SU-DHL-6 (cell line): Measurements from ENCODE around the gene CHN1.

Experiments
- H2AFZ ChIP-seq: fragments of 200-600 bp; sonication (generic); 2 replicates; pipeline ENCODE4 v1.6.1; 2014; ENCODE audit warnings: low read depth, mild to moderate bottlenecking, moderate library complexity, mixed read lengths, antibody characterized with exemption, low read length; ENCODE audit not compliant: severe bottlenecking
- H3F3A ChIP-seq: fragments of 200-600 bp; shearing (Covaris generic); 2 replicates; pipeline ENCODE4 v1.6.0; 2016; ENCODE audit warnings: antibody characterized with exemption, mild to moderate bottlenecking; ENCODE audit not compliant: insufficient read depth
- H3K27ac ChIP-seq: fragments of 200-600 bp; sonication (generic); 2 replicates; pipeline ENCODE4 v1.5.1; 2016; ENCODE audit warnings: low read depth, mild to moderate bottlenecking, low read length, moderate library complexity, mixed read lengths
- H3K27me3 ChIP-seq: fragments of 200-600 bp; sonication (generic), shearing (Covaris generic); 2 replicates; pipeline ENCODE4 v1.6.0; 2014; ENCODE audit warnings: mild to moderate bottlenecking, low read length
- H3K36me3 ChIP-seq: fragments of 200-600 bp; sonication (generic); 2 replicates; pipeline ENCODE4 v1.6.1; 2014; ENCODE audit warnings: mild to moderate bottlenecking, low read length, mixed read lengths
- H3K4me2 ChIP-seq: fragments of 300-600, 200-600 bp; shearing (Covaris generic), sonication (generic); 2 replicates; pipeline ENCODE4 v1.6.0; 2014; ENCODE audit warnings: low read length, low read depth, mild to moderate bottlenecking; ENCODE audit not compliant: poor library complexity, severe bottlenecking
- H3K4me3 ChIP-seq: fragments of 200-600 bp; sonication (generic); 2 replicates; pipeline ENCODE4 v1.5.1; 2014; ENCODE audit warnings: antibody characterized with exemption, low read length, mild to moderate bottlenecking, mixed read lengths; ENCODE audit not compliant: insufficient read depth, poor library complexity, severe bottlenecking
- H3K79me2 ChIP-seq: fragments of 200-600 bp; sonication (generic); 2 replicates; pipeline ENCODE4 v1.6.1; 2014; ENCODE audit warnings: mild to moderate bottlenecking, low read length, moderate library complexity; ENCODE audit not compliant: insufficient read depth
- H3K9ac ChIP-seq: fragments of 200-600 bp; sonication (generic); 2 replicates; pipeline ENCODE4 v1.7.0; 2014; ENCODE audit warnings: mild to moderate bottlenecking, low read length
- H3K9me2 ChIP-seq: fragments of 200-600 bp; sonication (generic); replicated peaks from 2 replicates; pipeline ENCODE4 v1.6.1; 2014; ENCODE audit warnings: low read length; ENCODE audit not compliant: insufficient read depth
- H3K9me3 ChIP-seq: fragments of 200-600 bp; sonication (generic); 2 replicates; pipeline ENCODE4 v1.6.1; 2014; ENCODE audit warnings: low read length, mixed read lengths; ENCODE audit not compliant: insufficient read depth
- H4K20me1 ChIP-seq: fragments of 200-600 bp; sonication (generic); 2 replicates; pipeline ENCODE4 v1.6.1; 2014; ENCODE audit warnings: low read depth, mild to moderate bottlenecking, antibody characterized with exemption, low read length, moderate library complexity, mixed read lengths
- EZH2phosphoT487 ChIP-seq: fragments of 200-600 bp; sonication (generic), shearing (Covaris generic); conservative IDR thresholded peaks from 2 replicates; pipeline ENCODE4 v1.6.1; 2018; ENCODE audit warnings: mild to moderate bottlenecking, antibody characterized with exemption, low read length, moderate library complexity, mixed read lengths
- TF ChIP-seq, protein P1 (sequence below): fragments of 200-600 bp; sonication (generic); IDR thresholded peaks from one replicate; pipeline ENCODE4 v1.5.1; 2017; ENCODE audit warnings: antibody characterized with exemption, mild to moderate bottlenecking, low read length, moderate library complexity; ENCODE audit not compliant: insufficient read depth, poor library complexity, severe bottlenecking

The CHN1 gene

DNA sequence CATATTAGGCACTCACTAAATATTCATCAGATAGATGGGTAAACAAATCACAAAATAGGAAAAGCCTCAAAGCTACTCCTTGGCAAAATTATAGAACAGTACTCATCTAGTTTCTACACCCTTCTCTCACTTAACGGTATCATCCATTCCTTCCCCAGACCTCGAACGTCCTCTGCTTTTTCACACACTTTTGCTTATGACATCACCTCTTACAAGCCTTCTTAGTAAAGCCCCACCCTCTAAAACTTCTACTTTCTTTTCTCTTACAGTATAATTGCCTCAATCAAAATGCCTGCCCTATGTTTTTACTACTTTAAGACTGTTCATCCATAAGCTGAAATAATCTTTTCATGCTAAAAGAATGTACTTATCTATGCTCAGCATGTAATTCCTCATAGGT is 8.1 kb downstream of the CHN1 start:
- Histone ChIP-seq H2AFZ (no peak overlapping the region), H3K79me2 (no peaks in the 10 kb centered on the region), H3K9me3 (no peaks in the 10 kb centered on the region), H3K27me3 (no peaks in the 10 kb centered on the region), H3K36me3 (no peaks in the 10 kb centered on the region), H4K20me1 (no peaks in the 10 kb centered on the region), H3K4me2 (no peak overlapping the region), H3K9ac (no peak overlapping the region), H3K27ac (no peak overlapping the region), H3K4me3 (no peak overlapping the region), H3K9me2 (no peaks in the 10 kb centered on the region), H3F3A (no peaks in the 10 kb centered on the region)
- TF ChIP-seq EZH2phosphoT487 = no peak
- TF ChIP-seq, protein P1, sequence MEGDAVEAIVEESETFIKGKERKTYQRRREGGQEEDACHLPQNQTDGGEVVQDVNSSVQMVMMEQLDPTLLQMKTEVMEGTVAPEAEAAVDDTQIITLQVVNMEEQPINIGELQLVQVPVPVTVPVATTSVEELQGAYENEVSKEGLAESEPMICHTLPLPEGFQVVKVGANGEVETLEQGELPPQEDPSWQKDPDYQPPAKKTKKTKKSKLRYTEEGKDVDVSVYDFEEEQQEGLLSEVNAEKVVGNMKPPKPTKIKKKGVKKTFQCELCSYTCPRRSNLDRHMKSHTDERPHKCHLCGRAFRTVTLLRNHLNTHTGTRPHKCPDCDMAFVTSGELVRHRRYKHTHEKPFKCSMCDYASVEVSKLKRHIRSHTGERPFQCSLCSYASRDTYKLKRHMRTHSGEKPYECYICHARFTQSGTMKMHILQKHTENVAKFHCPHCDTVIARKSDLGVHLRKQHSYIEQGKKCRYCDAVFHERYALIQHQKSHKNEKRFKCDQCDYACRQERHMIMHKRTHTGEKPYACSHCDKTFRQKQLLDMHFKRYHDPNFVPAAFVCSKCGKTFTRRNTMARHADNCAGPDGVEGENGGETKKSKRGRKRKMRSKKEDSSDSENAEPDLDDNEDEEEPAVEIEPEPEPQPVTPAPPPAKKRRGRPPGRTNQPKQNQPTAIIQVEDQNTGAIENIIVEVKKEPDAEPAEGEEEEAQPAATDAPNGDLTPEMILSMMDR = no peak

DNA sequence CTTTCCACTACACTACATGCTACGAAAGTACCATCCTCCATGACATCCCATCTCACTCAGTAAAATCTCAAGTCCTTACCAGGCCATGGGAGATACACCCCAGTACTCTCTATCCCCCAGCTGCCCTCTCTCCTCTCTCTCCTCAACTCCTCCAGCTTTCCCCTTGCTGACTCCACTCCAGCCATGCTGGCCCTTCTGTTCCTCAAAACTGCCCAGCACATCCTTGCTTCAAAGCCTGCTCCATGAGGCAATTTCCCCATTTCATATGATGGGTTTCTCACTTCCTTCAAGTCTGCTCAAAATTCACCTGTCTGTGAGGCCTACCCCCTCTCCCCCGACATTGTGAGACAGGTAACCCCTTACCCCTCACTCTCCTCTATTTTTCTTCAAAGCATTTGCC is 8.6 kb downstream of the CHN1 start:
- Histone ChIP-seq H3K4me3 (no peak overlapping the region), H3K27me3 (no peaks in the 10 kb centered on the region), H3F3A (no peaks in the 10 kb centered on the region), H3K79me2 (no peaks in the 10 kb centered on the region), H3K4me2 (no peak overlapping the region), H2AFZ (no peak overlapping the region), H3K27ac (no peak overlapping the region), H3K36me3 (no peaks in the 10 kb centered on the region), H3K9me3 (no peaks in the 10 kb centered on the region), H3K9me2 (no peaks in the 10 kb centered on the region), H3K9ac (no peak overlapping the region), H4K20me1 (no peaks in the 10 kb centered on the region)
- TF ChIP-seq, protein P1 = no peak
- no peak for TF ChIP-seq EZH2phosphoT487

DNA sequence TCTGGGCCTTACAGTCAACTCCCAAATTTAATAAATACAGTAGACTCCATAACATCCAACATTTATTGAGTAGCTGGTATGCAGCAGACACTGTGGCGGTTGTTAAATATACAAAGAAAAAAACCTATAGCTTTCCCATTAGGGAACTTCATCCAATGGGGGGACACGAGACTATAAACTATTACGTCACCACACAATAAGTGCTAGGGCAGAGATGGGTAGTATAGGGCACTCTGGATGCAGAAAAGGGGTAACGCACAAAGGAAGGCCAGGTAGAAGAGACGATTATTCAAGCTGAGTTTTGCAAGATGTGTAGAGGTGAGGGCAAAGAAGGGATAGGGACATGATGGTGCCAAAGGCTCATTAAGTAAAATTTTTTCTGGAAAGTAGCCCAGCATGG is 10.8 kb downstream of the CHN1 start:
- TF ChIP-seq, protein P1 = no peak
- TF ChIP-seq EZH2phosphoT487 = no peak
- H3K79me2 ChIP-seq = no peaks in the 10 kb centered on the region
- H3K4me2 ChIP-seq = no peak overlapping the region
- H3K9me3 ChIP-seq = no peaks in the 10 kb centered on the region
- H3K9ac ChIP-seq = no peak overlapping the region
- H2AFZ ChIP-seq = no peak overlapping the region
- no peaks in the 10 kb centered on the region for H3K27me3 ChIP-seq
- H4K20me1 ChIP-seq = no peaks in the 10 kb centered on the region
- H3K27ac ChIP-seq = no peak overlapping the region
- no peak overlapping the region for H3K4me3 ChIP-seq
- H3K36me3 ChIP-seq = no peaks in the 10 kb centered on the region
- H3K9me2 ChIP-seq = no peaks in the 10 kb centered on the region
- H3F3A ChIP-seq = no peaks in the 10 kb centered on the region

DNA sequence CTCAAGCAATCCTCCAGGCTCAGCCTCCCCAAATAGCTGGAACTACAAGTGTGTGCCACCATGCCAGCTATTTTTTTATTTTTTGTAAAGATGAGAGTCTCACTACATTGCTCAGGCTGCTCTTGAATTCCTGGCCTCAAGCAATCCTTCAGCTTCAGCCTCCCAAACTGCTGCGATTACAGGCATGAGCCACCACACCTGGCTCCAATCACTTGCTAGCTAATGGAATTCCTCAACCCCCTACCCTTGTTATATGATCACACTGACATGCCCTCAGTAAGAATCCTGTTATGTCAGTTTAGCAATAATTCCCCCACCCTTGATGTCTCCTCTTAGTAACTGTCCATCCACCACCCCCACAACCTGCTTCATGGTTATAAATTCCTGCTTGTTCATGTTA is 12.3 kb downstream of the CHN1 start:
- no peak overlapping the region for H3K27ac ChIP-seq
- H2AFZ ChIP-seq = no peak overlapping the region
- no peaks in the 10 kb centered on the region for H3K36me3 ChIP-seq
- no peaks in the 10 kb centered on the region for H3K27me3 ChIP-seq
- TF ChIP-seq EZH2phosphoT487 = no peak
- no peaks in the 10 kb centered on the region for H3K9me3 ChIP-seq
- H4K20me1 ChIP-seq = no peaks in the 10 kb centered on the region
- no peak overlapping the region for H3K4me3 ChIP-seq
- no peaks in the 10 kb centered on the region for H3K9me2 ChIP-seq
- H3K9ac ChIP-seq = no peak overlapping the region
- no peak overlapping the region for H3K4me2 ChIP-seq
- no peaks in the 10 kb centered on the region for H3K79me2 ChIP-seq
- no peaks in the 10 kb centered on the region for H3F3A ChIP-seq
